Stimulated activated CD4-positive, alpha-beta T cell treated with anti-CD3 and anti-CD28 coated beads, TNF-alpha, amount 100 ng/mL, for 1 hour (primary cell): ENCODE measurements around the gene DUSP12.

Source experiments
- DNase-seq, 3 donors: peaks; one replicate each; pipeline ENCODE4 v3.0.0-alpha.2; 2020; ENCODE audit warnings: low read depth in 3 of 3, low spot score in 1 of 3

Gene DUSP12

GRCh38 chr1:161726473-161727255 is 22.9 kb upstream of the DUSP12 start:
- peak in 2 of 3 donors; percentile 45 to 48 for DNase-seq

GRCh38 chr1:161727256-161727924 is 22.2 kb upstream of the DUSP12 start:
- no peak for DNase-seq

GRCh38 chr1:161728376-161729226 is 21.0 kb upstream of the DUSP12 start:
- DNase-seq, result no peak

GRCh38 chr1:161730050-161730564 is 19.5 kb upstream of the DUSP12 start:
- DNase-seq, result no peak

- no peak for DNase-seq
Measured at GRCh38 chr1:161731241-161731640, 18.3 kb upstream of the DUSP12 start.

GRCh38 chr1:161731981-161732718 is 17.4 kb upstream of the DUSP12 start:
- DNase-seq, result no peak

- DNase-seq, result no peak
Measured at GRCh38 chr1:161733526-161733925, 16.1 kb upstream of the DUSP12 start.

GRCh38 chr1:161735837-161736236 is 13.7 kb upstream of the DUSP12 start:
- DNase-seq, result no peak

- DNase-seq, result no peak
Measured at GRCh38 chr1:161736335-161736969, 13.1 kb upstream of the DUSP12 start.

GRCh38 chr1:161737625-161738024 is 12.0 kb upstream of the DUSP12 start:
- no peak for DNase-seq

- DNase-seq, result no peak
Measured at GRCh38 chr1:161738627-161739287, 10.8 kb upstream of the DUSP12 start.

GRCh38 chr1:161739865-161740566 is 9.6 kb upstream of the DUSP12 start:
- DNase-seq, result no peak

GRCh38 chr1:161740921-161741320 is 8.7 kb upstream of the DUSP12 start:
- no peak for DNase-seq

- DNase-seq, result no peak
Measured at GRCh38 chr1:161743231-161743630, 6.4 kb upstream of the DUSP12 start.

GRCh38 chr1:161747801-161748200 is 1.8 kb upstream of the DUSP12 start:
- no peak for DNase-seq

GRCh38 chr1:161763522-161764098 is 14.0 kb downstream of the DUSP12 start:
- no peak for DNase-seq

GRCh38 chr1:161766102-161766981 is 16.8 kb downstream of the DUSP12 start, which contains the start of gene ATF6:
ATF6 (plus strand) TSS chr1:161766320; CDS start chr1:161766361, 41 bp downstream.
- peak; percentile 45 to 63 (median 62) for DNase-seq

- no peak for DNase-seq
Measured at GRCh38 chr1:161768461-161768860, 18.9 kb downstream of the DUSP12 start.
